Neural cell (in vitro differentiated cells): ENCODE measurements around the gene UNC119B. TPM values are rescaled to one million over a fixed set of nuclear protein-coding genes. Genes with fewer than 3 reads are reported as not detected.

Source experiments
- H2AFZ ChIP-seq: fragments of 200-600, 300-800 bp; sonication (generic), shearing (Covaris generic); 2 replicates; pipeline ENCODE4 v1.6.0; 2014; ENCODE audit warnings: low read depth, mild to moderate bottlenecking, antibody characterized with exemption, low read length, moderate library complexity
- H3F3A ChIP-seq: fragments of 200-600 bp; shearing (Covaris generic); 2 replicates; pipeline ENCODE4 v1.6.1; 2016; ENCODE audit warnings: mild to moderate bottlenecking, moderate library complexity, mixed read lengths, antibody characterized with exemption, low read length; ENCODE audit not compliant: insufficient read depth, poor library complexity, severe bottlenecking
- H3K27ac ChIP-seq: fragments of 200-600, 300-800 bp; sonication (generic), shearing (Covaris generic); 2 replicates; pipeline ENCODE4 v1.5.1; 2014; ENCODE audit warnings: mild to moderate bottlenecking, low read length, moderate library complexity
- H3K27me3 ChIP-seq: fragments of 300-800, 200-600 bp; sonication (generic), shearing (Covaris generic); 2 replicates; pipeline ENCODE4 v1.6.0; 2014; ENCODE audit warnings: mild to moderate bottlenecking, low read depth, low read length, moderate library complexity; ENCODE audit not compliant: insufficient read depth
- H3K36me3 ChIP-seq: fragments of 300-800, 200-600 bp; sonication (generic), shearing (Covaris generic); 2 replicates; pipeline ENCODE4 v1.5.1; 2014; ENCODE audit warnings: mild to moderate bottlenecking, antibody characterized with exemption, low read length, moderate library complexity; ENCODE audit not compliant: insufficient read depth
- H3K4me2 ChIP-seq: fragments of 300-800, 200-600 bp; sonication (generic), shearing (Covaris generic); 2 replicates; pipeline ENCODE4 v1.6.0; 2014; ENCODE audit warnings: mild to moderate bottlenecking, low read length
- H3K4me3 ChIP-seq: fragments of 300-800, 200-600 bp; sonication (generic), shearing (Covaris generic); 2 replicates; pipeline ENCODE4 v1.5.1; 2014; ENCODE audit warnings: mild to moderate bottlenecking, low read length, moderate library complexity
- H3K79me2 ChIP-seq: fragments of 200-600 bp; shearing (Covaris generic); replicated peaks from 2 replicates; pipeline ENCODE4 v1.6.0; 2014; ENCODE audit warnings: mild to moderate bottlenecking, low read length, moderate library complexity; ENCODE audit not compliant: insufficient read depth
- H3K9ac ChIP-seq: fragments of 300-800, 200-600 bp; sonication (generic), shearing (Covaris generic); 2 replicates; pipeline ENCODE4 v1.6.1; 2016; ENCODE audit warnings: mild to moderate bottlenecking, low read length, mixed read lengths
- H3K9me2 ChIP-seq: fragments of 200-600 bp; shearing (Covaris generic); 2 replicates; pipeline ENCODE4 v1.6.1; 2016; ENCODE audit warnings: mild to moderate bottlenecking, low read length, mixed read lengths; ENCODE audit not compliant: insufficient read depth
- H3K9me3 ChIP-seq: fragments of 200-600, 300-800 bp; sonication (generic), shearing (Covaris generic); 2 replicates; pipeline ENCODE4 v1.6.1; 2016; ENCODE audit warnings: mild to moderate bottlenecking, mixed run types, low read length, moderate library complexity, mixed read lengths
- H4K20me1 ChIP-seq: fragments of 200-600 bp; shearing (Covaris generic); 2 replicates; pipeline ENCODE4 v1.6.1; 2016; ENCODE audit warnings: mild to moderate bottlenecking, mixed run types; ENCODE audit not compliant: insufficient read depth
- EP300 ChIP-seq: fragments of 450-650 bp; conservative IDR thresholded peaks from 2 replicates; pipeline ENCODE4 v1.6.1; 2014; ENCODE audit warnings: antibody characterized with exemption, mild to moderate bottlenecking, moderate library complexity; ENCODE audit not compliant: poor library complexity, severe bottlenecking
- EZH2 ChIP-seq: fragments of 200-600, 300-800 bp; shearing (Covaris generic), sonication (generic); IDR thresholded peaks from 2 replicates; pipeline ENCODE4 v1.6.1; 2014; ENCODE audit warnings: antibody characterized with exemption, low read length, borderline replicate concordance, mild to moderate bottlenecking; ENCODE audit not compliant: insufficient read depth, poor library complexity, severe bottlenecking
- MXI1 ChIP-seq: fragments of 450-650 bp; conservative IDR thresholded peaks from 2 replicates; pipeline ENCODE4 v1.6.1; 2014; ENCODE audit warnings: antibody characterized with exemption, mild to moderate bottlenecking; ENCODE audit not compliant: poor library complexity, severe bottlenecking
- POLR2AphosphoS5 ChIP-seq: IDR thresholded peaks from 2 replicates; pipeline ENCODE4 v1.6.1; 2012
- RAD21 ChIP-seq: fragments of 450-650 bp; conservative IDR thresholded peaks from 2 replicates; pipeline ENCODE4 v1.6.1; 2014; ENCODE audit warnings: antibody characterized with exemption, mild to moderate bottlenecking, moderate library complexity
- REST ChIP-seq: IDR thresholded peaks from 2 replicates; pipeline ENCODE4 v1.6.1; 2012; ENCODE audit warnings: borderline replicate concordance
- SMC3 ChIP-seq: fragments of 450-650 bp; conservative IDR thresholded peaks from 2 replicates; pipeline ENCODE4 v1.6.1; 2014; ENCODE audit warnings: antibody characterized with exemption, mild to moderate bottlenecking, moderate library complexity; ENCODE audit not compliant: poor library complexity
- TAF1 ChIP-seq: IDR thresholded peaks from 2 replicates; pipeline ENCODE4 v1.6.1; 2012; ENCODE audit warnings: low read depth
- polyA plus RNA-seq: library from polyadenylated mRNA; depleted of rRNA; stranded (reverse); fragments of >200 nt; gene quantifications from 2 replicates; pipeline ENCODE4 v1.2.3, GENCODE V29; 2014
- TF ChIP-seq, protein P1 (sequence below): fragments of 450-650 bp; IDR thresholded peaks from 2 replicates; pipeline ENCODE4 v1.5.1; 2014; ENCODE audit warnings: antibody characterized with exemption, mild to moderate bottlenecking, moderate library complexity; ENCODE audit not compliant: poor library complexity, severe bottlenecking

The UNC119B gene
- polyA plus RNA-seq, 1 donor from 2014 or later = 17.3 TPM

- H3K27ac ChIP-seq = no peak overlapping the region
- H3F3A ChIP-seq = no peaks in the 10 kb centered on the region
- no peak overlapping the region for H3K9ac ChIP-seq
- H3K9me3 ChIP-seq = no peaks in the 10 kb centered on the region
- no peak overlapping the region for H3K4me3 ChIP-seq
- no peaks in the 10 kb centered on the region for H3K79me2 ChIP-seq
- no peaks in the 10 kb centered on the region for H4K20me1 ChIP-seq
- H3K9me2 ChIP-seq = no peaks in the 10 kb centered on the region
- TF ChIP-seq POLR2AphosphoS5 (no peak), EZH2 (no peak), MXI1 (no peak), RAD21 (no peak), REST (no peak), TAF1 (no peak), SMC3 (no peak), EP300 (no peak)
- TF ChIP-seq, protein P1, sequence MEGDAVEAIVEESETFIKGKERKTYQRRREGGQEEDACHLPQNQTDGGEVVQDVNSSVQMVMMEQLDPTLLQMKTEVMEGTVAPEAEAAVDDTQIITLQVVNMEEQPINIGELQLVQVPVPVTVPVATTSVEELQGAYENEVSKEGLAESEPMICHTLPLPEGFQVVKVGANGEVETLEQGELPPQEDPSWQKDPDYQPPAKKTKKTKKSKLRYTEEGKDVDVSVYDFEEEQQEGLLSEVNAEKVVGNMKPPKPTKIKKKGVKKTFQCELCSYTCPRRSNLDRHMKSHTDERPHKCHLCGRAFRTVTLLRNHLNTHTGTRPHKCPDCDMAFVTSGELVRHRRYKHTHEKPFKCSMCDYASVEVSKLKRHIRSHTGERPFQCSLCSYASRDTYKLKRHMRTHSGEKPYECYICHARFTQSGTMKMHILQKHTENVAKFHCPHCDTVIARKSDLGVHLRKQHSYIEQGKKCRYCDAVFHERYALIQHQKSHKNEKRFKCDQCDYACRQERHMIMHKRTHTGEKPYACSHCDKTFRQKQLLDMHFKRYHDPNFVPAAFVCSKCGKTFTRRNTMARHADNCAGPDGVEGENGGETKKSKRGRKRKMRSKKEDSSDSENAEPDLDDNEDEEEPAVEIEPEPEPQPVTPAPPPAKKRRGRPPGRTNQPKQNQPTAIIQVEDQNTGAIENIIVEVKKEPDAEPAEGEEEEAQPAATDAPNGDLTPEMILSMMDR = no peak
- no peaks in the 10 kb centered on the region for H3K36me3 ChIP-seq
- no peak overlapping the region for H3K4me2 ChIP-seq
- H3K27me3 ChIP-seq = no peaks in the 10 kb centered on the region
- H2AFZ ChIP-seq = no peak overlapping the region
These were observed 24.9 kb downstream of the UNC119B start for GRCh38 chr12:120735181-120735580.

GRCh38 chr12:120736404-120737331 is 26.4 kb downstream of the UNC119B start:
- H2AFZ ChIP-seq = no peak overlapping the region
- H3K79me2 ChIP-seq = no peaks in the 10 kb centered on the region
- H3K9ac ChIP-seq = no peak overlapping the region
- no peaks in the 10 kb centered on the region for H3K9me3 ChIP-seq
- H3K27ac ChIP-seq = no peak overlapping the region
- TF ChIP-seq EZH2 = no peak
- TF ChIP-seq MXI1 = no peak
- no peak for TF ChIP-seq RAD21
- TF ChIP-seq POLR2AphosphoS5 = no peak
- TF ChIP-seq TAF1 = no peak
- H3K36me3 ChIP-seq = no peaks in the 10 kb centered on the region
- H4K20me1 ChIP-seq = no peaks in the 10 kb centered on the region
- H3K27me3 ChIP-seq = no peaks in the 10 kb centered on the region
- no peaks in the 10 kb centered on the region for H3K9me2 ChIP-seq
- H3K4me3 ChIP-seq = no peak overlapping the region
- H3K4me2 ChIP-seq = no peak overlapping the region
- no peaks in the 10 kb centered on the region for H3F3A ChIP-seq
